GM18519 (cell line): Measurements from ENCODE around the gene ZBTB20.

Experiments
- ATAC-seq: cut with Tn5 transposase; IDR thresholded peaks from one replicate; pipeline ENCODE4 v1.9.1; 2021; ENCODE audit warnings: mild to moderate bottlenecking, moderate library complexity; ENCODE audit not compliant: unreplicated experiment, low FRiP score

The ZBTB20 gene

GRCh38 chr3:114800272-114801031, 346.6 kb downstream of the ZBTB20 start:
- no peak for ATAC-seq

- ATAC-seq = no peak
These were observed 347.3 kb downstream of the ZBTB20 start for GRCh38 chr3:114799816-114800215.

GRCh38 chr3:114796796-114797195, 350.3 kb downstream of the ZBTB20 start:
- no peak for ATAC-seq

- no peak for ATAC-seq
These were observed 352.0 kb downstream of the ZBTB20 start for GRCh38 chr3:114794894-114795630.

- ATAC-seq = no peak
These were observed 354.7 kb downstream of the ZBTB20 start for GRCh38 chr3:114792159-114792918.

GRCh38 chr3:114790752-114791151, 356.3 kb downstream of the ZBTB20 start:
- ATAC-seq = no peak

- ATAC-seq = no peak
These were observed 357.3 kb downstream of the ZBTB20 start for GRCh38 chr3:114789803-114790202.

DNA sequence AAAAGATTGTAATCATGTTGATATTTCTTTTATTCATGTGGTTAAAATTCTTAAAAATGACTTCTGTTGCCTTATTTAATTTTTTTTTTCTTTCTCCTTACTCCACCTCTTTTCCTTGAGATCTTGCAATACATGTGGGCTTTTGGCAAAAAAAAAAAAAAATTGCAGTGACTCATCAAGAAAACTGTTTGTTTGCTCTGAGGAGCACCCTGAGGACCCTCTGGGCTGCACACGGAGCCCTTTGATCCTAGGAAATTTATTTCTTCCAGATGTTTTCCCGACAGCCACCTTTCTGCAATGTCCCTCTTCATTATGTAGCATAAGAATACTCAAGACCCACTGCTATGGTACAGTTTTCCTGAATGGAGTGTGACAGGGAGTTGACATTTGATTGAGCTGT, 371.7 kb downstream of the ZBTB20 start:
- no peak for ATAC-seq

DNA sequence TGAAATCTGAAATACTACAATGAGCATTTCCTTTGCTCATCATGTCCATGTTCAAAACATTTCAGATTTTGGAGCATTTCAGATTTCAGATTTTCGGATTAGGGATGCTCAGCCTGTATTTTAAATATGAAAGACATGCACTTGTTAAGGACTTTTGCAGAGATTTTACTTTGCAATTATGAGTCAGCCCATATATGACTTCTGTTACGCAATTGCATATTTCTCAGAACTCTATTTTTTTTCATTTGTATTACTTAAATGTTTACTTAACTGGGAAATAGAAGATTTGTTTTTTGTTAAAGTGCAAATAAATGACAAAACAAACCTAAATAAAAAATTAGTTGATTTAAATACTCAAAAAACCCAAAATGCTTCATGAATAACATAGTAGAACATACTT, 376.2 kb downstream of the ZBTB20 start:
- no peak for ATAC-seq

DNA sequence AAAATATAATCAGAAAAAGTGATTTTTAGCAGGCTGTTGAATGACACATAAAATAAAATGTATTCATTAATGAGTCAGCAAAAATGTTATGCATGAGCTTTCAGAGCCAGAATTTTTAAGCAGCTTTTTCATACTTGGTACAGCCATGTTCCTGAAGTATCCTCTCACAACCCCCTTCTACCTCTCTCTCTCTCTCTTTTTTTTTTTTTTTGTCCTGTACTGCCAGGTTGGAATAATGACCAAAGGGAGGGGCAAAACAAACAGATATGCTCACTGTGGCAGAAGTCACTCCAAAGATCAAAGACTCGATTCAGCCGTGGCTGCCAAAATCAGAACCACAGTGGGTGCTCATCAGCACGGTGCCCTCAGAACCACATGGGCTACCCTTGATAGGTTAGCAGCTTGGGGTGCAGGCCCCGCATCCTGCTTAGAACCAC, 383.0 kb downstream of the ZBTB20 start:
- no peak for ATAC-seq

GRCh38 chr3:114762144-114762543, 384.9 kb downstream of the ZBTB20 start:
- no peak for ATAC-seq

DNA sequence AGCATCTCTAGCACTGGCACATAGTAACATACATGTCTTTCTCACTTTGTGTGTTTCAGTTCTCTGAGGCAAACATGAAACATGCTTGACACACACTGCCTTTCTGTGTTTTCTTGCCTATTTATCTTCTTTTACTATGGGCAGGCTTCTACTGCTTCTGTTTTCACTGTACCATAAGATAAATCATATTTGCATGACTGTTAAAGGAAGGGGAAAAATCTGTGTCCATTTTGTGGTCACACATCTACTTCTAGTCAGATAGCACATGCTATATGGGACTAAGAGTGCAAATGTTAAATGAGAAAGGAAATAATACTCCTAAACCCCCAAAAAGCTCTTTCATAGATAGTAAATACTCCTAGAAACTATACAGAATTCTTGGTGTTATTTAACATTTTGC, 386.4 kb downstream of the ZBTB20 start:
- no peak for ATAC-seq

GRCh38 chr3:114758831-114759699, 388.0 kb downstream of the ZBTB20 start:
- no peak for ATAC-seq

- peak; percentile 71 for ATAC-seq
These were observed 390.4 kb downstream of the ZBTB20 start for GRCh38 chr3:114756506-114757279.

DNA sequence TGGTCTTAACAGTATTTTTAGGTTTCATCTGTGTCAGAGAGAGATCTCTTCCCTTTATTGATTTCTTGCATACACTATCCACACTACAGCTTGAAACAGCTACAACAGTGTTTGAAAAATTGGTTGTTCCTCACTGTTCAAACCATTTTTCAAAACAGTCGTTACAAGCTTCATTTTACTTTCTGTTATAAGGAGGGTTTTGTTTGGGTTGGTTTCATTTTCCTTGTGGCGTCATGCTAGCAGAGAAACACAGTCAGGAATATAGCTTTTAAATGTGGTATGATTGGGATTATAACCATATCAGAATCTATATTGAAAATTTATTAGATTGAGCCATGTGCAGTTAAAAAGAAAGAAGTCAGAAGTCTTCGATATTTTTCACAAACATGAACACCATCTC, 400.6 kb downstream of the ZBTB20 start:
- ATAC-seq = no peak

- no peak for ATAC-seq
These were observed 401.5 kb downstream of the ZBTB20 start for GRCh38 chr3:114745322-114746240.

DNA sequence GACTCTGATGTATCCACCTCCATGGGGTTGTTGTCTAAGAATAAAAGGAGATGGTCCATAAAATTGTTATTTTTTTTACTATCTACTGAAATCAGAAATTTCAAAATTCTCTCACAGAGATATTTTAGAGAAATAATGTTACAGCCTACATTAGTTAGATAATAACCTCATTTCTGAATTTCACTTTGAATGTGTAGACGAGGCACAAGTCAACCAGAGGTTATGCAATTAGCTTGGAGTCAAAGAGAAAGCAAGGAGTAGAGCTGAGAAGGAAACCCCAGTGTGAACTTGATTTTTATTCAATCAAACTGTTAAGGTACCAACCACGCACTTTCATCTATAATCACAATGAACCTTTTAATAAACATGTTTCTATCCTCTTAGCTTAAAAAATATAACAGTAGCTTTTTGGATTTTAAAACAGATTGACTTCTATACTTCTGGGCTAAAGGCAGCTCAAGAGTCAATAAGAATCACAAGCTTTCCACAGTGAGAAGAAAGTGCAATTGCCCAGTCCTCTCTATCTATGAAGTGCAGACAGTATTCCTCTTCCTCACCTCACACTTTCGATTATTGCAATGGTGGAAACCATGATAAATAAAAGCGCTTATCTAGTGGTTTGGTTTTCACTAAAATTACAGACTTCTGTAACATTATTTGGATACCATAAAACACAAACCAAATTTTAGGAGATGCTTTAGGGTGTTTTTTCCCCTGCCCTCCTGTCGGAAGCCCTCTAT, 403.2 kb downstream of the ZBTB20 start:
- ATAC-seq = no peak

DNA sequence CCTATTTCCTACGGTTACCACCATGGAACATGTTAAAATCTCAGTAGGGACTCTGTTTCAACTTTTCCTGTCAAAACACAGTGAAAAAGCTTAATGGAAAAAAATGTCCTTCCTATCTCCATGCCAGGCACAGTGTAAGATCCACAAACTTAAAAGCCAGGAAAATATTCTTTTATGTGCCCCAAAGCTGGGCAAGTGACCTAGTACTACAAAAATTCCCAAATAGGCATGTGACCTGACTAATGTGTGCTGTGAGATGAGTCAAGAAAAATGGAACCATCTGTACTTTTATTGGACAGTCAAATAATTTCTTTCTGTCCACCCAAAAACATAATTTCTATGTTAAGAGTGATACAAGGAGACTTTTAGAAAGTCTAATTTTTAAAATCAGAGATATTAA, 406.0 kb downstream of the ZBTB20 start:
- ATAC-seq = no peak
